K562 (cell line): ENCODE measurements around the gene PLCB3. TPM values are rescaled to one million over a fixed set of nuclear protein-coding genes. Genes with fewer than 3 reads are reported as not detected.

Experiments
- ATAC-seq: fragments of 200-7000 bp; cut with Tn5 transposase; 3 replicates; pipeline ENCODE4 v1.9.1; 2020; ENCODE audit warnings: moderate library complexity
- BruUV-seq: library from RNA; stranded (reverse); fragments of 400-500 nt; replicated peaks from 2 replicates; lab custom pipeline; 2021; lab: Mats Ljungman, UMichigan
- CTCF ChIA-PET: fragments of 300-600 bp; formaldehyde crosslinking; extraction: SDS; loops from one replicate; lab custom pipeline; 2021; ENCODE audit warnings: low intra/inter-chr PET ratio; lab: Yijun Ruan, JAX
- POLR2A ChIA-PET: fragments of 300-600, 350-650 bp; sonication (Branson Sonifier 250); formaldehyde crosslinking; extraction: SDS; loops from one replicate; lab custom pipeline; 2021; ENCODE audit warnings: antibody characterized with exemption, inconsistent platforms; lab: Yijun Ruan, JAX
- DNase-seq, 4 experiments: peaks; one replicate each; pipeline versions ENCODE4 v3.0.0 to v3.0.0-alpha.2; 2011 to 2018; ENCODE audit warnings: low spot score in 3 of 4, mixed read lengths in 3 of 4; ENCODE audit errors: extremely low read depth in 1 of 4
- FAIRE-seq: peaks from 2 replicates; lab custom pipeline; 2011; peaks lifted over from hg19 to GRCh38; lab: Jason Lieb, UNC
- H2AFZ ChIP-seq: 2 replicates; pipeline ENCODE4 v1.6.0; 2011; ENCODE audit warnings: low read depth, low read length, control low read depth, inconsistent platforms
- H3K27ac ChIP-seq: fragments of 200-600 bp; 3 replicates; pipeline ENCODE4 v1.8.0; 2011; ENCODE audit warnings: low read depth, mild to moderate bottlenecking, control low read depth, inconsistent platforms, low read length, moderate library complexity, mixed read lengths; ENCODE audit errors: extremely low read depth
- H3K27me3 ChIP-seq, 2 experiments: fragments of 300-600 bp in 1 of 2; 2 replicates in 1 of 2; 3 replicates in 1 of 2; pipeline versions ENCODE4 v1.6.0 to v1.8.0; 2011; ENCODE audit warnings: inconsistent platforms in 2 of 2, low read length in 2 of 2, mild to moderate bottlenecking in 1 of 2, mixed read lengths in 1 of 2, moderate library complexity in 1 of 2; ENCODE audit not compliant: control insufficient read depth in 2 of 2, insufficient read depth in 2 of 2
- H3K36me3 ChIP-seq: fragments of 300-600 bp; 3 replicates; pipeline ENCODE4 v1.8.0; 2011; ENCODE audit warnings: mild to moderate bottlenecking, low read length, inconsistent platforms; ENCODE audit not compliant: control insufficient read depth, insufficient read depth
- H3K4me1 ChIP-seq, 2 experiments: fragments of 200-600 bp in 1 of 2; replicated peaks in 1 of 2; 2 replicates in 1 of 2; 3 replicates in 1 of 2; pipeline versions ENCODE4 v1.5.1 to v1.8.0; 2011; ENCODE audit warnings: inconsistent platforms in 2 of 2, low read length in 2 of 2, mild to moderate bottlenecking in 1 of 2, mixed read lengths in 1 of 2, moderate library complexity in 1 of 2; ENCODE audit not compliant: control insufficient read depth in 2 of 2, insufficient read depth in 2 of 2
- H3K4me2 ChIP-seq: 2 replicates; pipeline ENCODE4 v1.6.1; 2011; ENCODE audit warnings: low read length, control low read depth, inconsistent platforms, mixed read lengths; ENCODE audit not compliant: insufficient read depth
- H3K4me3 ChIP-seq: fragments of 200-600 bp; sonication (generic), shearing (Covaris generic); 2 replicates; pipeline ENCODE4 v1.5.1; 2016; ENCODE audit warnings: control low read depth, inconsistent platforms
- H3K79me2 ChIP-seq: fragments of 200-600 bp; 3 replicates; pipeline ENCODE4 v1.8.0; 2011; ENCODE audit warnings: low read length, inconsistent platforms; ENCODE audit not compliant: control insufficient read depth, insufficient read depth
- H3K9ac ChIP-seq, 2 experiments: 2 replicates each; pipeline versions ENCODE4 v1.6.0 to v1.6.1; 2011; ENCODE audit warnings: low read depth in 2 of 2, low read length in 2 of 2, control low read depth in 1 of 2, inconsistent platforms in 1 of 2, mild to moderate bottlenecking in 1 of 2, mixed read lengths in 1 of 2; ENCODE audit not compliant: insufficient read depth in 1 of 2
- H3K9me1 ChIP-seq: one replicate; pipeline ENCODE4 v1.6.0; 2011; ENCODE audit warnings: inconsistent platforms, mild to moderate bottlenecking, low read length, moderate library complexity; ENCODE audit not compliant: control insufficient read depth, insufficient read depth
- H3K9me3 ChIP-seq: replicated peaks from 2 replicates; pipeline ENCODE4 v1.5.1; 2011; ENCODE audit warnings: low read depth, low read length, inconsistent platforms; ENCODE audit not compliant: control insufficient read depth, insufficient read depth
- H4K20me1 ChIP-seq: replicated peaks from 2 replicates; pipeline ENCODE4 v1.6.1; 2011; ENCODE audit warnings: low read length, inconsistent platforms, mixed read lengths; ENCODE audit not compliant: control insufficient read depth, insufficient read depth
- DIDO1 ChIP-seq: fragments of 450-650 bp; IDR thresholded peaks from 2 replicates; pipeline ENCODE4 v1.6.1; 2016; ENCODE audit warnings: low read depth, missing biosample characterization, missing genetic modification characterization
- PHF8 ChIP-seq: fragments of 200-600 bp; sonication (generic); IDR thresholded peaks from 2 replicates; pipeline ENCODE4 v1.6.1; 2012; ENCODE audit warnings: mixed run types, mild to moderate bottlenecking, inconsistent platforms, low read length, moderate library complexity, borderline replicate concordance
- POLR2AphosphoS5 ChIP-seq: IDR thresholded peaks from 2 replicates; pipeline ENCODE4 v1.6.1; 2011; ENCODE audit warnings: mild to moderate bottlenecking, low read depth, low read length, moderate library complexity; ENCODE audit not compliant: control insufficient read depth, insufficient read depth
- WGBS: fragments of 100-300 bp; shearing (Covaris generic); methylation state at CpG from one replicate; pipeline ENCODE4 v1.1.6; 2016; ENCODE audit warnings: low coverage, mixed read lengths; ENCODE audit not compliant: insufficient coverage; ENCODE audit errors: missing lambda C conversion rate; 5-methylcytosine and 5-hydroxymethylcytosine counted together
- in situ Hi-C: fragments of 300-500 bp; cut with MboI; formaldehyde crosslinking; loops from 4 replicates; pipeline ENCODE4 v1.15.0; 2018; ENCODE audit warnings: inconsistent platforms, mixed read lengths
- intact Hi-C: fragments of 100-400 bp; cut with micrococcal nuclease; formaldehyde crosslinking; loops from 2 replicates; pipeline ENCODE4 v1.14.2; 2022
- polyA plus RNA-seq, 8 experiments: library from polyadenylated mRNA; depleted of rRNA in 4 of 8; stranded (reverse) in 5 of 8; unstranded in 3 of 8; fragments of >200 nt; fragmentation: Nextera tagmentation in 2 of 8; fragmentation: Illumina TruSeq in 1 of 8; extraction: Ambion mirVana in 2 of 8; extraction: Trizol in 1 of 8; gene quantifications; 2 replicates each; pipeline versions ENCODE4 v1.2.1 to v1.2.3, GENCODE V29; 2011 to 2014; ENCODE audit warnings: inconsistent platforms in 1 of 8, missing spikeins in 1 of 8
- total RNA-seq, 7 experiments: library from RNA; depleted of rRNA in 6 of 7; stranded (reverse); fragments of >200 nt in 6 of 7; fragmentation: Illumina TruSeq in 2 of 7; extraction: Trizol in 2 of 7; gene quantifications; 2 replicates each; pipeline versions ENCODE4 v1.2.1 to v1.2.3, GENCODE V29; 2011 to 2021; ENCODE audit warnings: low replicate concordance in 1 of 7
- TF ChIP-seq, protein P1 (sequence below): sonication (generic); formaldehyde crosslinking; IDR thresholded peaks from 2 replicates; pipeline ENCODE4 v1.8.1; 2023; ENCODE audit warnings: mild to moderate bottlenecking, missing genetic modification reagents

The PLCB3 gene
- total and polyA plus RNA-seq, 9 of the 15 experiments (the other 6 are each of a cell fraction or from before 2014, with no cell fraction given): 0.31 to 44.8 (median 14.6) TPM

DNA sequence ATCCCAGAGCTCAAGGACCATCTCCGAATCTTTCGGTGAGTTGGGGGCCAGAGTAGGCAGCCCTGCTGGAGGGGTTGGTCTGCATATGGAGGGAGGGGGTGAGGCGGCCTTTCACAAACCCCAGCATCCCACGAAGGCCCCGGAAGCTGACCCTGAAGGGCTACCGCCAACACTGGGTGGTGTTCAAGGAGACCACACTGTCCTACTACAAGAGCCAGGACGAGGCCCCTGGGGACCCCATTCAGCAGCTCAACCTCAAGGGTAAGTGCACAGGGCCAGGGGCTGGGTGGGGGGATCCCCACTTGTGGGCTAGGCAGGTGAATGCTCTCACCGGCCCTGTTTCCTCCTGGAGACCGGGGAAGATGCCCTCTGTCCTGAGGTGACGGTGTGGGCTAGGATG lies 31.6 kb upstream of the PLCB3 start:
- Histone ChIP-seq H4K20me1 (no peaks in the 10 kb centered on the region), H3K4me2 (no peak overlapping the region), H3K9ac (peak overlapping the region in 1 of 2 experiments; percentile 45; a peak in 1 of 4 replicates), H3K9me3 (no peaks in the 10 kb centered on the region), H3K27me3 (no peaks in the 10 kb centered on the region), H3K4me1 (peaks cover 0 to 32% of the 10 kb centered on the region in 2 experiments; a peak in 3 of 5 replicates), H3K36me3 (peaks cover 82% of the 10 kb centered on the region), H3K4me3 (no peak overlapping the region), H2AFZ (no peak overlapping the region), H3K27ac (no peak overlapping the region), H3K79me2 (no peaks in the 10 kb centered on the region), H3K9me1 (peaks cover 4% of the 10 kb centered on the region)
- ATAC-seq: no peak
- TF ChIP-seq PHF8: no peak
- TF ChIP-seq POLR2AphosphoS5: peak; percentile 0; the same call in 1 of the 2 replicates
- TF ChIP-seq DIDO1 (tag): no peak
- TF ChIP-seq, protein P1, sequence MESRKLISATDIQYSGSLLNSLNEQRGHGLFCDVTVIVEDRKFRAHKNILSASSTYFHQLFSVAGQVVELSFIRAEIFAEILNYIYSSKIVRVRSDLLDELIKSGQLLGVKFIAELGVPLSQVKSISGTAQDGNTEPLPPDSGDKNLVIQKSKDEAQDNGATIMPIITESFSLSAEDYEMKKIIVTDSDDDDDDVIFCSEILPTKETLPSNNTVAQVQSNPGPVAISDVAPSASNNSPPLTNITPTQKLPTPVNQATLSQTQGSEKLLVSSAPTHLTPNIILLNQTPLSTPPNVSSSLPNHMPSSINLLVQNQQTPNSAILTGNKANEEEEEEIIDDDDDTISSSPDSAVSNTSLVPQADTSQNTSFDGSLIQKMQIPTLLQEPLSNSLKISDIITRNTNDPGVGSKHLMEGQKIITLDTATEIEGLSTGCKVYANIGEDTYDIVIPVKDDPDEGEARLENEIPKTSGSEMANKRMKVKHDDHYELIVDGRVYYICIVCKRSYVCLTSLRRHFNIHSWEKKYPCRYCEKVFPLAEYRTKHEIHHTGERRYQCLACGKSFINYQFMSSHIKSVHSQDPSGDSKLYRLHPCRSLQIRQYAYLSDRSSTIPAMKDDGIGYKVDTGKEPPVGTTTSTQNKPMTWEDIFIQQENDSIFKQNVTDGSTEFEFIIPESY (CRISPR knock-in tag): peak; percentile 64; the same call in 1 of the 2 replicates
- ChIA-PET POLR2A (interaction anchor here (0.8 to 7.0 kb wide), 2 partner anchors 13 to 19 kb away, joined by 4 to 57 read pairs; partner anchors contain the start of gene FERMT3), CTCF (no interaction called here)
- no TSS peak for BruUV-seq
- WGBS: 92% methylated on average over 9 of the region's 10 CpGs
- no peak for DNase-seq
- in situ Hi-C loops (no loop called here), intact Hi-C loops (no loop called here)
- FAIRE-seq: no peak
